ENCODE results near the gene CAMK1D. TPM values are rescaled to one million over a fixed set of nuclear protein-coding genes. Genes with fewer than 3 reads are reported as not detected.

Gene CAMK1D
- total RNA-seq, 3 donors from 2014 or later (not counting 1 experiment from before 2014, with no cell fraction given), result 44.2 to 56.4 (median 49.7) TPM

DNA sequence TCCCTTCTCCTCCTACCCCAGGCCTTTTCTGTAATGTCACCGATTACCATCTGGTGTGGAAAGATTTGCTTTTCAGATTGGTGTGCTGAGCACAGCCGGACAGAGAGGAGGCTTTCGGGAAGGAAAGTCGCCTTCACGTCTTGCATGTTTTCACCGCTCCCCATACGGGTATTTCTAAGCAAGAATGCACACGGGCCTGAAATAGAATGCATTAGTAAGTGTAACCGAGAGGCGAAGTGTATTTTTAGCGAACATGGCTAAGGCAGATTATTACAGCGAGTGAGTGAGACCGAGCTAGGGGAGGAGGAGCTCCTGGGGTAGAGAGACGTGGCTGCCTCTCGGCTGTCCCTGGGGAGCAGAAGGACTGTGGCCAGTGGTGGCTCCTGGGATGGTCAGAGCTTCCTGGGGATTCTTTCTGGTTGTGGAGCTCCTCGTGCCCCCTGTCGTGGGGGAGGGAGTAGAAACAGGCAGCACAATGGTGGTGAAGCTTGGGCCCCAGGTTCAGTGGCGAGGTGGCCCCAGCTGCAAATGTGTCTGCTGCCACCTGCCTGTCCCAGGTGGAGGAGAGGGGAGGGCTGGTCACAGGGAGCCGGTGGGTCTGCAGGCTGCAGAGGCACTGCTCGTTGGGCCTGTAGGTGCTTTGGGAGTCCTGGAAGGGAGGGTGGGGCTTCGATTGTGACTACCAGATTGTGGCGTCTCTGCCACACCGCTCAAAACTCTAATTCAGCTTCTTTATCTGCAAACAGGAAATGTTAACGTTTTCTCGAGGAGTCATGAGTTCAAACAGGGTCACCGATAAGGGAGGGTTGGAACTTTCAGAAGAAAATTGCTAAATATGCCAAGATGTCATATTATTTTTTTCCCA, 135.8 kb downstream of the CAMK1D start:
- H3K27me3 Mint-ChIP-seq (ENCODE audit: low read depth in 2 of 2), result no peaks in the 10 kb centered on the region
- WGBS (ENCODE audit: insufficient coverage), result 69% methylated on average over 25 of the region's 26 CpGs
- H3K27ac Mint-ChIP-seq, result peak overlapping the region in 1 of 2 donors; percentile 74

DNA sequence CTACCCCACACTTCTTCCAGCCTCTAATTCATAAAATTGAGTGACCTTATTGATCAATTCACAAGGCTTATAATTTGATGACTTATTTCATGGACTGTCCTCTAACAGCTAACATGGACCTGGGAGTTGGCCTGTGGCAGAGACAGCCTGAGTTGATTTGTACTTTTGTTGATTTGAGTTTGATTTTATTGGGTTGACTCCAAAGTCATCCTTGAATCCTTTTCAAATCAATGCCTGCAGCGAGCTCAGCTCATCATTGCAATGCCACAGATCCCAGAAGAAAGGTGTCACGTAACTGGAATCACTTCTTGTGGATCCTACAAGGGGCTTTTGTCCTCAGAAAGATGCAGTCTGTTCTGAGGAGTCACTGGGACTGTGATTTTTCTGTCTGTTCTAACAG, 138.0 kb downstream of the CAMK1D start:
- DNase-seq, result no peak
- no peaks in the 10 kb centered on the region for H3K9me3 Mint-ChIP-seq
- intact Hi-C loops (cut with micrococcal nuclease), result no loop called here
- WGBS (ENCODE audit: insufficient coverage), result 92% methylated on average over 2 of the region's 2 CpGs
- ATAC-seq, result no peak
- H3K4me1 Mint-ChIP-seq, result peaks cover 36 to 46% of the 10 kb centered on the region in 2 donors
- H3K27ac Mint-ChIP-seq, result no peak overlapping the region
- Histone ChIP-seq H3K9me3 (ENCODE audit: control insufficient read depth, insufficient read depth, low read length) (no peaks in the 10 kb centered on the region), H3K27me3 (ENCODE audit: control insufficient read depth, insufficient read depth, low read length) (no peaks in the 10 kb centered on the region), H3K4me1 (ENCODE audit: control insufficient read depth, insufficient read depth, low read length) (peaks cover 4% of the 10 kb centered on the region), H3K27ac (ENCODE audit: low read length) (no peak overlapping the region), H3K4me3 (ENCODE audit: low read length) (no peak overlapping the region), H3K36me3 (ENCODE audit: control insufficient read depth, insufficient read depth, low read length) (no peaks in the 10 kb centered on the region)
- TF ChIP-seq, protein P1, sequence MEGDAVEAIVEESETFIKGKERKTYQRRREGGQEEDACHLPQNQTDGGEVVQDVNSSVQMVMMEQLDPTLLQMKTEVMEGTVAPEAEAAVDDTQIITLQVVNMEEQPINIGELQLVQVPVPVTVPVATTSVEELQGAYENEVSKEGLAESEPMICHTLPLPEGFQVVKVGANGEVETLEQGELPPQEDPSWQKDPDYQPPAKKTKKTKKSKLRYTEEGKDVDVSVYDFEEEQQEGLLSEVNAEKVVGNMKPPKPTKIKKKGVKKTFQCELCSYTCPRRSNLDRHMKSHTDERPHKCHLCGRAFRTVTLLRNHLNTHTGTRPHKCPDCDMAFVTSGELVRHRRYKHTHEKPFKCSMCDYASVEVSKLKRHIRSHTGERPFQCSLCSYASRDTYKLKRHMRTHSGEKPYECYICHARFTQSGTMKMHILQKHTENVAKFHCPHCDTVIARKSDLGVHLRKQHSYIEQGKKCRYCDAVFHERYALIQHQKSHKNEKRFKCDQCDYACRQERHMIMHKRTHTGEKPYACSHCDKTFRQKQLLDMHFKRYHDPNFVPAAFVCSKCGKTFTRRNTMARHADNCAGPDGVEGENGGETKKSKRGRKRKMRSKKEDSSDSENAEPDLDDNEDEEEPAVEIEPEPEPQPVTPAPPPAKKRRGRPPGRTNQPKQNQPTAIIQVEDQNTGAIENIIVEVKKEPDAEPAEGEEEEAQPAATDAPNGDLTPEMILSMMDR (IDR thresholded peaks at IDR 0.05), result no peak
- no peaks in the 10 kb centered on the region for H3K27me3 Mint-ChIP-seq (ENCODE audit: low read depth in 2 of 2)
- H3K36me3 Mint-ChIP-seq, result no peaks in the 10 kb centered on the region
- no peak overlapping the region for H3K4me3 Mint-ChIP-seq

More for the DNA sequence above, 135.8 kb downstream of the CAMK1D start:
- H3K4me3 ChIP-seq (ENCODE audit: low read length), result no peak overlapping the region
- TF ChIP-seq, protein P1 (IDR thresholded peaks at IDR 0.05), result no peak
- Mint-ChIP-seq H3K4me3 (no peak overlapping the region), H3K36me3 (no peaks in the 10 kb centered on the region), H3K4me1 (peaks cover 51 to 61% of the 10 kb centered on the region in 2 donors), H3K9me3 (no peaks in the 10 kb centered on the region)
- intact Hi-C loops (cut with micrococcal nuclease), result no loop called here
- DNase-seq (peak in 1 of 2 donors; percentile 57), ATAC-seq (peak; percentile 25 to 31 (median 28))
- H3K27ac ChIP-seq (ENCODE audit: low read length), result no peak overlapping the region
- H3K27me3 ChIP-seq (ENCODE audit: control insufficient read depth, insufficient read depth, low read length), result no peaks in the 10 kb centered on the region
- H3K36me3 ChIP-seq (ENCODE audit: control insufficient read depth, insufficient read depth, low read length), result no peaks in the 10 kb centered on the region
- H3K4me1 ChIP-seq (ENCODE audit: control insufficient read depth, insufficient read depth, low read length), result peaks cover 4% of the 10 kb centered on the region
- no peaks in the 10 kb centered on the region for H3K9me3 ChIP-seq (ENCODE audit: control insufficient read depth, insufficient read depth, low read length)

DNA sequence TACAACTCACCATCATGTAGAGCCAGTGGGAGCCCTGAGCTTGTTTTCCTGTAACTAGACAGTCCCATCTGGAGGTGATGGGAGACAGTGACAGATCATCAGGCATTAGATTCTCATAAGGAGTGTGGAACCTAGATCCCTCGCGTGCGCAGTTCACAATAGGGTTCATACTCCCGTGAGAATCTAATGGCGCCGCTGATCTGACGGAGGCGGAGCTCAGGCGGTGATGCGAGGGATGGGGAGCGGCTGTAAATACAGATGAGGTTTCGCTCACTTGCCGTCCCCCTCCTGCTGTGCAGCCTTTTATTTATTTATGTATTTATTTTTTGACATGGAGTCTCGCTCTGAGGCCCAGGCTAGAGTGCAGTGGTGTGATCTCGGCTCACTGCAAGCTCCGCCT, 139.3 kb downstream of the CAMK1D start:
- TF ChIP-seq, protein P1 (IDR thresholded peaks at IDR 0.05), result no peak
- H3K27ac ChIP-seq (ENCODE audit: low read length), result no peak overlapping the region
- Mint-ChIP-seq H3K4me1 (peaks cover 41 to 50% of the 10 kb centered on the region in 2 donors), H3K27me3 (ENCODE audit: low read depth in 2 of 2) (no peaks in the 10 kb centered on the region), H3K4me3 (no peak overlapping the region), H3K27ac (no peak overlapping the region), H3K9me3 (no peaks in the 10 kb centered on the region), H3K36me3 (no peaks in the 10 kb centered on the region)
- H3K27me3 ChIP-seq (ENCODE audit: control insufficient read depth, insufficient read depth, low read length), result no peaks in the 10 kb centered on the region
- 98% methylated on average over 16 of the region's 16 CpGs for WGBS (ENCODE audit: insufficient coverage)
- no peaks in the 10 kb centered on the region for H3K9me3 ChIP-seq (ENCODE audit: control insufficient read depth, insufficient read depth, low read length)
- peaks cover 4% of the 10 kb centered on the region for H3K4me1 ChIP-seq (ENCODE audit: control insufficient read depth, insufficient read depth, low read length)
- H3K4me3 ChIP-seq (ENCODE audit: low read length), result no peak overlapping the region
- DNase-seq, result no peak
- intact Hi-C loops (cut with micrococcal nuclease), result no loop called here
- H3K36me3 ChIP-seq (ENCODE audit: control insufficient read depth, insufficient read depth, low read length), result no peaks in the 10 kb centered on the region
- ATAC-seq, result no peak
